ENCODE results near the gene EZR.

The EZR gene

DNA sequence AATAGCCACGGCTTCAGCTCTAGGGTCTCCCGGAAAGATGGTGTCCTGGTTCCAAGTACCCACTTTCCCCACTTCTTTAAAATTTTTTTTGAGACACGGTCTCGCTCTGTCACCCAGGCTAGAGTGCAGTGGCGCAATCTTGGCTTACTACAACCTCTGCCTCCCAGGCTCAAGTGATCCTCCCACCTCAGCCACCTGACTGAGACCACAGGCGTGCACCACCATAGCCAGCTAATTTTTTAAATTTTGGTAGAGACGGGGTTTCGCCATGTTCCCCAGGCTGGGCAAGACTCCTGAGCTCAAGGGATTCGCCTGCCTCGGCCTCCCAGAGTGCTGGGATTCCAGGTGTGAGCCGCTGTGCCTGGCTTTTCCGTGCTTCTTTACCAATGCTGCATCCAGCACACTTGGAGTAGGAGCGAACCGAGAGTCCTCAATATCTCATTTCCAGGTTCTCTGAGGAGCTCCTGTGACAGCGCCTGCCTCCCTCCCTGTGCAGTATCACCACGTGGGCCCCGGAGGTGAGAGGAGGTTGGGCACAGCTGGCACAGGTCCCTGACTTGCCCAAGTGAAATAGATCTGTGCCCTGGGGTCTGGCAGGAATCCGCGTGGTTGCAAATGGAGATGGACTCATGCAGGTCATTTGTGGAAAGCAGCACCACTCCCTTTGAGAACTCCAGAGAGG is 37.3 kb downstream of the EZR start:
- no peak overlapping the region for H3K27ac ChIP-seq
- H3K9ac ChIP-seq (ENCODE audit: insufficient read length), result no peak overlapping the region
- H3K4me3 ChIP-seq, result no peak overlapping the region
- DNase-seq (ENCODE audit: low read depth, low spot score), result no peak
- peaks cover 79% of the 10 kb centered on the region for H3K36me3 ChIP-seq (ENCODE audit: insufficient read depth, low read length)
- H3K9me3 ChIP-seq (ENCODE audit: low read depth, low read length), result no peaks in the 10 kb centered on the region
- no peak for TF ChIP-seq POLR2AphosphoS5 (IDR thresholded peaks at IDR 0.05; ENCODE audit: borderline replicate concordance, low read depth, low read length)
- no peak for TF ChIP-seq EZH2 (IDR thresholded peaks at IDR 0.05)
- TF ChIP-seq FOXP2 (optimal IDR thresholded peaks at IDR 0.05; ENCODE audit: control extremely low read depth, extremely low read length, insufficient read depth), result no peak

DNA sequence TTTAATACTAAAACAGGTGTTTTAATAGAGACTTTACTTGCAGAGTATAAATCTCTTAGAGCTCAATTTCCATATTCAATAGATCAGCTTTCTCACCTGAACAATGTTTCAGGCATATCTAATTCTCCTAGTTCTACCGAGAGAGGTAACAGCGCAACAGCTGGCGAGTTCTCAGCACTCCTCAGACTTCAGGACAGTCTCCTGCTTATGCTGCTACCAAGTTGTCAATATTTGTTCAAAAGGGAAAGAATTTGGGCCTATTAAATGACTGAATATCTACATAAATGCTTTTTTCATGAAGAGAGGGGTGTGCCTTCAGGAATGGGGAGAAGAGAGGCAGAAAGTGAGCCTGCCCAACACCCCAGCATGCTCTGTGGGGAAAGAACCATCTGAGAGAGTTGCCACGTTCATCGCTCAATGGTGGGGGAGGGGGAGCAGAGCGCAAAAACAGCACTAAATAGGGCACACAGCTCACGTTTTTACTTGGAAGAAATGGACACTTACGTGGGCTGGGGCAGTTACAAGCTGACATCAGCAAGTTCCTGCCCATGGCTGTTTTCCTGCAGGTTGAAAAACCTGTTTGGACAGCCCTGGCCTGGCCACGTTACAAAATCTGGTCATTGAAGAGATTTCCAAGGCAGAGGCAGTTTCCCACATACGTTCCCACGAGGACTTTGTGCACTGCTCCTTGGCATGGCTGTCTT is 38.0 kb downstream of the EZR start:
- DNase-seq (ENCODE audit: low read depth, low spot score), result no peak
- no peak overlapping the region for H3K27ac ChIP-seq

DNA sequence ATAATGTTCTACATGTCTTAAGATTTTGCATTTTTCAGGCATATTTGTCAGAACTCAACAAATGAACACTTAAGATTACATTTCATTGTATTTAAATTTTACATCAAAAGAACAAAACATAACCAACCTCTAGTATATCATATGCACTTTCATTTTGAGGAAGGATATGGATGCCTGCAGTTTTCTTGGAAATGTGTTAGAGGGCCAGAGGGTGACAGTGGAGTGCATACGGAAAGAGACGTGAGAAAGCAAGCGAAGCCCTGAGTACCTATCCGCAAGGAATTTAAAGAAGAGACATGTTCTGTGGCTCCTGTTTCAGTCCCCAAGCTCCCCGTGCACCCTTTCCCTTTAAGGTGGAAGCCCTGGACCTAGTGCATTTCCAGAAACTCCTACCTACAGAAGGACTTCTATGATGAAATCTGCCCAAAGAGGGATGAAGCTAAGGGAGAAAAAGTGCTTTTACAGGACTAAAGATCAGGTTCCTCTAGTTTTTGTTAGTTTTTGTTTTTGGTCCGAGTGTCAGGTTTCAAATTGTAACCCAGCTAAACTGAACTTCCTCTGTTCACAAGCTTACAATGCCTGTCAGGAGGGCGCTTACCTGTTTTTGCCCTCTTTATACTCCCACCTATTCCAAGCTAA is 38.8 kb downstream of the EZR start:
- H3K4me3 ChIP-seq, result no peak overlapping the region
- no peak for DNase-seq (ENCODE audit: low read depth, low spot score)
- H3K9ac ChIP-seq (ENCODE audit: insufficient read length), result no peak overlapping the region
- H3K36me3 ChIP-seq (ENCODE audit: insufficient read depth, low read length), result peaks cover 80% of the 10 kb centered on the region
- TF ChIP-seq FOXP2 (optimal IDR thresholded peaks at IDR 0.05; ENCODE audit: control extremely low read depth, extremely low read length, insufficient read depth) (no peak), EZH2 (IDR thresholded peaks at IDR 0.05) (no peak), POLR2AphosphoS5 (IDR thresholded peaks at IDR 0.05; ENCODE audit: borderline replicate concordance, low read depth, low read length) (no peak)
- H3K9me3 ChIP-seq (ENCODE audit: low read depth, low read length), result no peaks in the 10 kb centered on the region
- no peak overlapping the region for H3K27ac ChIP-seq

More for the DNA sequence above, 38.0 kb downstream of the EZR start:
- Histone ChIP-seq H3K9me3 (ENCODE audit: low read depth, low read length) (no peaks in the 10 kb centered on the region), H3K9ac (ENCODE audit: insufficient read length) (no peak overlapping the region), H3K4me3 (no peak overlapping the region), H3K36me3 (ENCODE audit: insufficient read depth, low read length) (peaks cover 78% of the 10 kb centered on the region)
- TF ChIP-seq EZH2 (IDR thresholded peaks at IDR 0.05) (no peak), FOXP2 (optimal IDR thresholded peaks at IDR 0.05; ENCODE audit: control extremely low read depth, extremely low read length, insufficient read depth) (no peak), POLR2AphosphoS5 (IDR thresholded peaks at IDR 0.05; ENCODE audit: borderline replicate concordance, low read depth, low read length) (no peak)

DNA sequence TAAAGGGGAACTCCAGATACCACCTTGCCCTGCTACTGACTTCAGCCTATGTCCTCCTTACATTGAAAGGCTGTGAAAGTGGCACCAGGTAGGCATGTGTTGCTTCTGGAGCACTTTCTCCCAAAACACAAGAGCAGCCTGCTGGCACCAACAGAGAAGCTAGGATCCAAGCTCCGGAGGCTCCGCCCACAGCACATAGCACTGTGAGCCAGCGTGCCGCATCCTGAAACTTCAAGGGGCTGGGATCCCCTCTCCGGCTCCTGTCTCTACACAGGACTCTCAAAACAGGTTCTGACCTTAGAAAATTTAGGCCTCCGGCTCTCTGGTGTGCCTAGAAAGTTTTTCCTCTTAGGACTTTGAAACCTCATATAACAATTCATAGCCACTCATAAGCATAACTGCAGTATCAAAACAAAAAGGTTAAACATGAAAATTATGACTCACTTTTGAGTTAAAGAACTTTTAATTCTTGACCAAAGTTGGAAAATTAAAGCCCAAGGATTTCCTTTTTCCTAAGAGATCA is 41.1 kb downstream of the EZR start:
- Histone ChIP-seq H3K4me3 (no peak overlapping the region), H3K27ac (no peak overlapping the region), H3K36me3 (ENCODE audit: insufficient read depth, low read length) (peaks cover 74% of the 10 kb centered on the region), H3K9me3 (ENCODE audit: low read depth, low read length) (no peaks in the 10 kb centered on the region), H3K9ac (ENCODE audit: insufficient read length) (no peak overlapping the region)
- TF ChIP-seq EZH2 (IDR thresholded peaks at IDR 0.05), result no peak
- no peak for TF ChIP-seq FOXP2 (optimal IDR thresholded peaks at IDR 0.05; ENCODE audit: control extremely low read depth, extremely low read length, insufficient read depth)
- TF ChIP-seq POLR2AphosphoS5 (IDR thresholded peaks at IDR 0.05; ENCODE audit: borderline replicate concordance, low read depth, low read length), result no peak
- no peak for DNase-seq (ENCODE audit: low read depth, low spot score)

DNA sequence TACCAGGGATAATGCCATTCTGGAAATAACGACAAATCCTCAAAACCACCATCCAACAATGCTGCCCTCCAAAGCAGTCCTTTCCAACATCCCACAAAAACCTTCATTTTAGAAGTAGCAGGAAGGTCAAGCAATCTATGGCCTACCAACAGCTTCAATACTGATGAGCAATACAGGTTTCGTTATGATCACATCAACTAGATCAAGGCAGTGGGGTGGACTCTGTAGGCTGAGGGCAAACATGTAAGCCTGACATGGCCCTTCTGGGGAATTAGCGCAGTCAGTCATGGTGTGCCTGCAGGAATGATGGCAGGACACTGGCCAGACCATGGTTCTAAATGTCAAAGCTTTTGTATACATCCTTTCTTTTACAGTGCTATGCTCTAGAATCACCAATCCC is 41.7 kb downstream of the EZR start:
- H3K9ac ChIP-seq (ENCODE audit: insufficient read length), result no peak overlapping the region
- no peak overlapping the region for H3K4me3 ChIP-seq
- H3K9me3 ChIP-seq (ENCODE audit: low read depth, low read length), result no peaks in the 10 kb centered on the region
- no peak overlapping the region for H3K27ac ChIP-seq
- no peak for DNase-seq (ENCODE audit: low read depth, low spot score)
- TF ChIP-seq EZH2 (IDR thresholded peaks at IDR 0.05), result no peak
- TF ChIP-seq POLR2AphosphoS5 (IDR thresholded peaks at IDR 0.05; ENCODE audit: borderline replicate concordance, low read depth, low read length), result no peak
- no peak for TF ChIP-seq FOXP2 (optimal IDR thresholded peaks at IDR 0.05; ENCODE audit: control extremely low read depth, extremely low read length, insufficient read depth)
- peaks cover 74% of the 10 kb centered on the region for H3K36me3 ChIP-seq (ENCODE audit: insufficient read depth, low read length)

DNA sequence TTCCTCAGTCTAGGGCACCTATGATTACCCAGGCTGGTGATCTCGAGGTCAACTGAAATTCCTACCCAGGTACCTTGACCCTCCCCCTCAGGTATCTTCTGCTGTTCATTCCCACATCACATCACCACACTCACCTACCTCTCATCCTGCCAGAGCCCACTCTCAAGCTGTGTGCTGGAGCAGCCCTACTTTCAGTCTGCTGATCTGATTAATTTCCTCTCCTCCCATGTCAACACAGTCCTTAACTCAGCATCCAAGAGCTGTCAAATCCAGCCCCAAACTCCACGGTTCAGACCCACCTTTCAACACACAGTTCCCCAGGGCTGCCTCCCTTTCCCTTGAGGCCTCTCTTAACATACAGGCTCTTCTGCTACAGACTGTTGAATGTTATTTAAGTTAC is 42.4 kb downstream of the EZR start:
- Histone ChIP-seq H3K27ac (no peak overlapping the region), H3K36me3 (ENCODE audit: insufficient read depth, low read length) (peaks cover 74% of the 10 kb centered on the region)

DNA sequence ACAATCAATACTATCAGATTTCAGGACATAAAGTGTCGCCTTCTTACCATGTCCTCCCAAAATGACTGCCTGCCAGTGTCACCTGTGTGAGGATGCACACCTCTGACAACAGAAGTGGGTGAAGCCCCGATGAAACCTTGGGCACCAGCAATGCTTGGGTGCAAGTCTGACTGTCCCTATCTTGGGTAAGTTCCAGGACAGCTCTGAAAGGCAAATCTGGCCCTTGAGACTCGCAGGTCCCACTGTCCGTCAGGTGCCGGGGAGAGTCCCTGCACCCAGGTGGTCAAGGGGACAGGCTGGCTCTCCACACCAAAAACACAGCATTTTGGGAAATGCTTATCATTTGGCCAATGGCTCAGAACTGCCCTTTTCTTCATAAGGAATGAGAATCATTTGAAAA is 43.3 kb downstream of the EZR start:
- H3K4me3 ChIP-seq, result no peak overlapping the region
- DNase-seq (ENCODE audit: low read depth, low spot score), result no peak
- no peaks in the 10 kb centered on the region for H3K9me3 ChIP-seq (ENCODE audit: low read depth, low read length)
- no peak overlapping the region for H3K27ac ChIP-seq
- H3K9ac ChIP-seq (ENCODE audit: insufficient read length), result no peak overlapping the region
- no peak for TF ChIP-seq EZH2 (IDR thresholded peaks at IDR 0.05)
- no peak for TF ChIP-seq POLR2AphosphoS5 (IDR thresholded peaks at IDR 0.05; ENCODE audit: borderline replicate concordance, low read depth, low read length)
- TF ChIP-seq FOXP2 (optimal IDR thresholded peaks at IDR 0.05; ENCODE audit: control extremely low read depth, extremely low read length, insufficient read depth), result no peak
- H3K36me3 ChIP-seq (ENCODE audit: insufficient read depth, low read length), result peaks cover 74% of the 10 kb centered on the region

More for the DNA sequence above, 42.4 kb downstream of the EZR start:
- no peak for TF ChIP-seq EZH2 (IDR thresholded peaks at IDR 0.05)
- no peak for TF ChIP-seq POLR2AphosphoS5 (IDR thresholded peaks at IDR 0.05; ENCODE audit: borderline replicate concordance, low read depth, low read length)
- TF ChIP-seq FOXP2 (optimal IDR thresholded peaks at IDR 0.05; ENCODE audit: control extremely low read depth, extremely low read length, insufficient read depth), result no peak
- Histone ChIP-seq H3K9ac (ENCODE audit: insufficient read length) (no peak overlapping the region), H3K4me3 (no peak overlapping the region), H3K9me3 (ENCODE audit: low read depth, low read length) (no peaks in the 10 kb centered on the region)
- no peak for DNase-seq (ENCODE audit: low read depth, low spot score)

Measured in SK-N-MC (cell line).